HCT116 (cell line): ENCODE data around the gene TMEM123. TPM values are rescaled to one million over a fixed set of nuclear protein-coding genes. Genes with fewer than 3 reads are reported as not detected.

Source experiments
- ATAC-seq: fragments of 200-7000 bp; cut with Tn5 transposase; 2 replicates; pipeline ENCODE4 v1.9.1; 2020; ENCODE audit warnings: mild to moderate bottlenecking, moderate library complexity
- BruUV-seq: library from RNA; stranded (reverse); fragments of 400-500 nt; replicated peaks from 2 replicates; lab custom pipeline; 2021; lab: Mats Ljungman, UMichigan
- CTCF ChIA-PET: fragments of 300-600 bp; sonication (Branson Sonifier 250); formaldehyde crosslinking; loops from one replicate; lab custom pipeline; 2021; ENCODE audit warnings: antibody characterized with exemption; lab: Charles Lee
- POLR2A ChIA-PET: fragments of 300-600, 350-600 bp; sonication (Branson Sonifier 250); formaldehyde crosslinking; loops from one replicate; lab custom pipeline; 2021; ENCODE audit warnings: antibody characterized with exemption; lab: Charles Lee
- RAD21 ChIA-PET, 2 experiments: fragments of 300-600 bp; sonication (Branson Sonifier 250); formaldehyde crosslinking; loops; one replicate each; lab custom pipeline; 2023; ENCODE audit warnings: low total read pairs in 2 of 2; ENCODE audit not compliant: uncharacterized antibody in 2 of 2, unreplicated experiment in 2 of 2, low non-redundant PET in 1 of 2; lab: Charles Lee
- DNase-seq: peaks from one replicate; pipeline ENCODE4 v3.0.0-alpha.2; 2010; ENCODE audit warnings: low read depth, low spot score
- H2AFZ ChIP-seq: fragments of 200-600 bp; shearing (Covaris generic), sonication (generic); 2 replicates; pipeline ENCODE4 v1.6.1; 2017; ENCODE audit warnings: low read depth, mixed run types, mixed read lengths, antibody characterized with exemption, low read length; ENCODE audit not compliant: poor library complexity, severe bottlenecking
- H3K27ac ChIP-seq: 2 replicates; pipeline ENCODE4 v1.5.1; 2012; ENCODE audit warnings: low read depth, low read length
- H3K27me3 ChIP-seq: fragments of 200-600 bp; sonication (generic); 2 replicates; pipeline ENCODE4 v1.6.1; 2016; ENCODE audit warnings: mixed run types, low read length, mixed read lengths; ENCODE audit not compliant: insufficient read depth
- H3K36me3 ChIP-seq, 2 experiments: fragments of 200-500 bp in 1 of 2; fragments of 200-600 bp in 1 of 2; sonication (Bioruptor generic) in 1 of 2; sonication (generic) in 1 of 2; 2 replicates each; pipeline versions ENCODE4 v1.5.1 to v1.6.1; 2014 to 2016; ENCODE audit warnings: low read length in 2 of 2, inconsistent platforms in 1 of 2, mixed read lengths in 1 of 2, mixed run types in 1 of 2; ENCODE audit not compliant: insufficient read depth in 2 of 2, control insufficient read depth in 1 of 2
- H3K4me1 ChIP-seq, 2 experiments: fragments of 200-600 bp in 1 of 2; sonication (generic) in 1 of 2; 2 replicates each; pipeline versions ENCODE4 v1.5.1 to v1.6.1; 2012 to 2017; ENCODE audit warnings: low read length in 2 of 2, inconsistent platforms in 1 of 2, mild to moderate bottlenecking in 1 of 2, mixed read lengths in 1 of 2, mixed run types in 1 of 2, moderate library complexity in 1 of 2; ENCODE audit not compliant: insufficient read depth in 2 of 2, control insufficient read depth in 1 of 2
- H3K4me2 ChIP-seq: fragments of 200-600 bp; sonication (generic); 2 replicates; pipeline ENCODE4 v1.6.1; 2017; ENCODE audit warnings: mixed run types, low read length, mixed read lengths
- H3K4me3 ChIP-seq, 2 experiments: fragments of 200-600 bp in 1 of 2; sonication (generic) in 1 of 2; replicated peaks in 1 of 2; 2 replicates each; pipeline ENCODE4 v1.5.1; 2011 to 2016; ENCODE audit warnings: low read length in 2 of 2, control low read depth in 1 of 2, low read depth in 1 of 2, mild to moderate bottlenecking in 1 of 2, mixed read lengths in 1 of 2, mixed run types in 1 of 2
- H3K79me2 ChIP-seq: fragments of 200-600 bp; sonication (generic); 2 replicates; pipeline ENCODE4 v1.6.1; 2017; ENCODE audit warnings: mild to moderate bottlenecking, mixed run types, low read length, moderate library complexity, mixed read lengths; ENCODE audit not compliant: insufficient read depth
- H3K9ac ChIP-seq: fragments of 200-600 bp; sonication (generic); 2 replicates; pipeline ENCODE4 v1.6.1; 2016; ENCODE audit warnings: low read length, mixed read lengths
- H3K9me2 ChIP-seq: fragments of 200-600 bp; sonication (generic), shearing (Covaris generic); 2 replicates; pipeline ENCODE4 v1.6.1; 2017; ENCODE audit warnings: mixed run types, mild to moderate bottlenecking, moderate library complexity; ENCODE audit not compliant: insufficient read depth
- H3K9me3 ChIP-seq, 2 experiments: fragments of 200-500 bp in 1 of 2; fragments of 200-600 bp in 1 of 2; sonication (Bioruptor generic) in 1 of 2; sonication (generic) in 1 of 2; 2 replicates each; pipeline ENCODE4 v1.6.1; 2014 to 2017; ENCODE audit warnings: low read length in 2 of 2, mixed read lengths in 2 of 2, inconsistent platforms in 1 of 2, low read depth in 1 of 2, mild to moderate bottlenecking in 1 of 2, mixed run types in 1 of 2, moderate library complexity in 1 of 2; ENCODE audit not compliant: control insufficient read depth in 1 of 2, insufficient read depth in 1 of 2
- H4K20me1 ChIP-seq: fragments of 200-600 bp; sonication (generic), shearing (Covaris generic); 2 replicates; pipeline ENCODE4 v1.6.1; 2017; ENCODE audit warnings: mixed run types, mild to moderate bottlenecking, moderate library complexity; ENCODE audit not compliant: insufficient read depth
- CBX3 ChIP-seq: IDR thresholded peaks from 2 replicates; pipeline ENCODE4 v1.6.1; 2012; ENCODE audit warnings: low read depth
- CEBPB ChIP-seq: IDR thresholded peaks from 2 replicates; pipeline ENCODE4 v1.6.1; 2012; ENCODE audit warnings: low read depth
- EGR1 ChIP-seq: IDR thresholded peaks from 2 replicates; pipeline ENCODE4 v1.6.1; 2012; ENCODE audit warnings: low read depth
- EZH2 ChIP-seq: fragments of 200-600 bp; sonication (generic); IDR thresholded peaks from 2 replicates; pipeline ENCODE4 v1.6.1; 2017; ENCODE audit warnings: antibody characterized with exemption, mixed run types
- EZH2phosphoT487 ChIP-seq: fragments of 200-600 bp; IDR thresholded peaks from 2 replicates; pipeline ENCODE4 v1.6.1; 2018; ENCODE audit warnings: antibody characterized with exemption, borderline replicate concordance
- FOSL1 ChIP-seq: IDR thresholded peaks from 2 replicates; pipeline ENCODE4 v1.6.1; 2012; ENCODE audit warnings: low read depth
- JUND ChIP-seq: IDR thresholded peaks from 2 replicates; pipeline ENCODE4 v1.6.1; 2012
- POLR2AphosphoS5 ChIP-seq: IDR thresholded peaks from 2 replicates; pipeline ENCODE4 v1.6.1; 2011; ENCODE audit warnings: mild to moderate bottlenecking, low read depth, low read length, moderate library complexity
- RAD21 ChIP-seq: IDR thresholded peaks from 2 replicates; pipeline ENCODE4 v1.6.1; 2012; ENCODE audit warnings: low read depth, mild to moderate bottlenecking
- SP1 ChIP-seq: IDR thresholded peaks from 2 replicates; pipeline ENCODE4 v1.6.1; 2012; ENCODE audit warnings: low read depth
- SRF ChIP-seq: IDR thresholded peaks from 2 replicates; pipeline ENCODE4 v1.6.1; 2012; ENCODE audit warnings: low read depth
- TCF7L2 ChIP-seq: IDR thresholded peaks from 2 replicates; pipeline ENCODE4 v1.7.0; 2011; ENCODE audit warnings: borderline replicate concordance, inconsistent platforms; ENCODE audit not compliant: insufficient read depth, insufficient read length; ENCODE audit errors: extremely low read depth
- YY1 ChIP-seq: IDR thresholded peaks from 2 replicates; pipeline ENCODE4 v1.6.1; 2011; ENCODE audit warnings: low read length, low read depth, moderate library complexity, mild to moderate bottlenecking; ENCODE audit not compliant: insufficient replicate concordance; ENCODE audit errors: extremely low read depth
- ZNF274 ChIP-seq: fragments of 200-500 bp; sonication (Bioruptor generic); IDR thresholded peaks from 2 replicates; pipeline ENCODE4 v1.6.1; 2014; ENCODE audit warnings: mild to moderate bottlenecking, low read depth, low read length, inconsistent platforms
- intact Hi-C: fragments of 100-400 bp; cut with micrococcal nuclease; formaldehyde crosslinking; loops from 2 replicates; pipeline ENCODE4 v1.10.0; 2022
- total RNA-seq: library from RNA; stranded (reverse); gene quantifications from one replicate; pipeline ENCODE4 v1.2.1, GENCODE V29; 2021; ENCODE audit not compliant: unreplicated experiment
- TF ChIP-seq, protein P1 (sequence below), 3 experiments: fragments of 200-600 bp in 1 of 3; sonication (generic) in 1 of 3; IDR thresholded peaks in 2 of 3; conservative IDR thresholded peaks in 1 of 3; 2 replicates each; pipeline ENCODE4 v1.5.1; 2012 to 2017; ENCODE audit warnings: low read depth in 2 of 3, low read length in 2 of 3, antibody characterized with exemption in 1 of 3, borderline replicate concordance in 1 of 3, control low read depth in 1 of 3, mild to moderate bottlenecking in 1 of 3, mixed read lengths in 1 of 3, mixed run types in 1 of 3, moderate library complexity in 1 of 3; ENCODE audit not compliant: insufficient read depth in 1 of 3
- TF ChIP-seq, protein P2 (sequence below): IDR thresholded peaks from 2 replicates; pipeline ENCODE4 v1.6.1; 2011; ENCODE audit warnings: mild to moderate bottlenecking, low read length, moderate library complexity; ENCODE audit not compliant: insufficient replicate concordance; ENCODE audit errors: extremely low read depth
- TF ChIP-seq, protein P3 (sequence below): IDR thresholded peaks from 2 replicates; pipeline ENCODE4 v1.6.1; 2012; ENCODE audit warnings: low read depth
- TF ChIP-seq, protein P4 (sequence below): IDR thresholded peaks from 2 replicates; pipeline ENCODE4 v1.6.1; 2012
- TF ChIP-seq, protein P5 (sequence below): IDR thresholded peaks from 2 replicates; pipeline ENCODE4 v1.6.1; 2012

The TMEM123 gene
- total RNA-seq, 1 experiment from 2014 or later, result 217 TPM

DNA sequence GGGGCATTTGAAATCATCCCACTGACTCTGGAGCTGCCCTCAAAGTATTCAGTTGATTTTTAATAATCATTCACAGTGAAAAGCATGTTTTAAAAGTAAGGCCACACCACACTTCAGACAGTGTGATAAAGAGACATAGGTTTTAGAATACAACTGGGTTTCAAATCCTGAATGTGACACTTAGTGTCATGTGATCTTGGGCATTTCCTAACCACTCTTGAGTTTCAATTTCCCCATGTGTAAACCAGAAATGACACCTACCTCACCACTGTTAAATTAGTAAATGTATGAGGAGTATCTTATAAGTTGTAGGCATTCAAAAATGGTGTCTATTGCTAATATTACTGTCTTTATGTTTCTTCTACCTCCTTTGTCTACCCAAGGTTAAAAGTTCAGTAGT, 5.4 kb downstream of the TMEM123 start:
- H3K27me3 ChIP-seq, result no peaks in the 10 kb centered on the region
- H3K4me2 ChIP-seq, result no peak overlapping the region
- H3K9me2 ChIP-seq, result no peaks in the 10 kb centered on the region
- TF ChIP-seq ZNF274, result no peak
- TF ChIP-seq EZH2, result no peak
- no peak for TF ChIP-seq JUND
- TF ChIP-seq, protein P1, sequence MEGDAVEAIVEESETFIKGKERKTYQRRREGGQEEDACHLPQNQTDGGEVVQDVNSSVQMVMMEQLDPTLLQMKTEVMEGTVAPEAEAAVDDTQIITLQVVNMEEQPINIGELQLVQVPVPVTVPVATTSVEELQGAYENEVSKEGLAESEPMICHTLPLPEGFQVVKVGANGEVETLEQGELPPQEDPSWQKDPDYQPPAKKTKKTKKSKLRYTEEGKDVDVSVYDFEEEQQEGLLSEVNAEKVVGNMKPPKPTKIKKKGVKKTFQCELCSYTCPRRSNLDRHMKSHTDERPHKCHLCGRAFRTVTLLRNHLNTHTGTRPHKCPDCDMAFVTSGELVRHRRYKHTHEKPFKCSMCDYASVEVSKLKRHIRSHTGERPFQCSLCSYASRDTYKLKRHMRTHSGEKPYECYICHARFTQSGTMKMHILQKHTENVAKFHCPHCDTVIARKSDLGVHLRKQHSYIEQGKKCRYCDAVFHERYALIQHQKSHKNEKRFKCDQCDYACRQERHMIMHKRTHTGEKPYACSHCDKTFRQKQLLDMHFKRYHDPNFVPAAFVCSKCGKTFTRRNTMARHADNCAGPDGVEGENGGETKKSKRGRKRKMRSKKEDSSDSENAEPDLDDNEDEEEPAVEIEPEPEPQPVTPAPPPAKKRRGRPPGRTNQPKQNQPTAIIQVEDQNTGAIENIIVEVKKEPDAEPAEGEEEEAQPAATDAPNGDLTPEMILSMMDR (IDR thresholded peaks at IDR 0.05 in 2 of 3, conservative IDR thresholded peaks at IDR 0.05 in 1 of 3; ENCODE audit: borderline replicate concordance in 1 of 3, insufficient read depth in 1 of 3, low read depth in 2 of 3, low read length in 2 of 3), result no peak
- no peak for TF ChIP-seq FOSL1
- no peak for TF ChIP-seq EZH2phosphoT487
- no peak for TF ChIP-seq SRF
- no peak for TF ChIP-seq CBX3
- TF ChIP-seq, protein P2, sequence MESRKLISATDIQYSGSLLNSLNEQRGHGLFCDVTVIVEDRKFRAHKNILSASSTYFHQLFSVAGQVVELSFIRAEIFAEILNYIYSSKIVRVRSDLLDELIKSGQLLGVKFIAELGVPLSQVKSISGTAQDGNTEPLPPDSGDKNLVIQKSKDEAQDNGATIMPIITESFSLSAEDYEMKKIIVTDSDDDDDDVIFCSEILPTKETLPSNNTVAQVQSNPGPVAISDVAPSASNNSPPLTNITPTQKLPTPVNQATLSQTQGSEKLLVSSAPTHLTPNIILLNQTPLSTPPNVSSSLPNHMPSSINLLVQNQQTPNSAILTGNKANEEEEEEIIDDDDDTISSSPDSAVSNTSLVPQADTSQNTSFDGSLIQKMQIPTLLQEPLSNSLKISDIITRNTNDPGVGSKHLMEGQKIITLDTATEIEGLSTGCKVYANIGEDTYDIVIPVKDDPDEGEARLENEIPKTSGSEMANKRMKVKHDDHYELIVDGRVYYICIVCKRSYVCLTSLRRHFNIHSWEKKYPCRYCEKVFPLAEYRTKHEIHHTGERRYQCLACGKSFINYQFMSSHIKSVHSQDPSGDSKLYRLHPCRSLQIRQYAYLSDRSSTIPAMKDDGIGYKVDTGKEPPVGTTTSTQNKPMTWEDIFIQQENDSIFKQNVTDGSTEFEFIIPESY, result no peak
- TF ChIP-seq CEBPB, result no peak
- TF ChIP-seq RAD21, result no peak
- TF ChIP-seq, protein P3, sequence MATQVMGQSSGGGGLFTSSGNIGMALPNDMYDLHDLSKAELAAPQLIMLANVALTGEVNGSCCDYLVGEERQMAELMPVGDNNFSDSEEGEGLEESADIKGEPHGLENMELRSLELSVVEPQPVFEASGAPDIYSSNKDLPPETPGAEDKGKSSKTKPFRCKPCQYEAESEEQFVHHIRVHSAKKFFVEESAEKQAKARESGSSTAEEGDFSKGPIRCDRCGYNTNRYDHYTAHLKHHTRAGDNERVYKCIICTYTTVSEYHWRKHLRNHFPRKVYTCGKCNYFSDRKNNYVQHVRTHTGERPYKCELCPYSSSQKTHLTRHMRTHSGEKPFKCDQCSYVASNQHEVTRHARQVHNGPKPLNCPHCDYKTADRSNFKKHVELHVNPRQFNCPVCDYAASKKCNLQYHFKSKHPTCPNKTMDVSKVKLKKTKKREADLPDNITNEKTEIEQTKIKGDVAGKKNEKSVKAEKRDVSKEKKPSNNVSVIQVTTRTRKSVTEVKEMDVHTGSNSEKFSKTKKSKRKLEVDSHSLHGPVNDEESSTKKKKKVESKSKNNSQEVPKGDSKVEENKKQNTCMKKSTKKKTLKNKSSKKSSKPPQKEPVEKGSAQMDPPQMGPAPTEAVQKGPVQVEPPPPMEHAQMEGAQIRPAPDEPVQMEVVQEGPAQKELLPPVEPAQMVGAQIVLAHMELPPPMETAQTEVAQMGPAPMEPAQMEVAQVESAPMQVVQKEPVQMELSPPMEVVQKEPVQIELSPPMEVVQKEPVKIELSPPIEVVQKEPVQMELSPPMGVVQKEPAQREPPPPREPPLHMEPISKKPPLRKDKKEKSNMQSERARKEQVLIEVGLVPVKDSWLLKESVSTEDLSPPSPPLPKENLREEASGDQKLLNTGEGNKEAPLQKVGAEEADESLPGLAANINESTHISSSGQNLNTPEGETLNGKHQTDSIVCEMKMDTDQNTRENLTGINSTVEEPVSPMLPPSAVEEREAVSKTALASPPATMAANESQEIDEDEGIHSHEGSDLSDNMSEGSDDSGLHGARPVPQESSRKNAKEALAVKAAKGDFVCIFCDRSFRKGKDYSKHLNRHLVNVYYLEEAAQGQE, result no peak
- TF ChIP-seq SP1, result no peak
- TF ChIP-seq, protein P4, sequence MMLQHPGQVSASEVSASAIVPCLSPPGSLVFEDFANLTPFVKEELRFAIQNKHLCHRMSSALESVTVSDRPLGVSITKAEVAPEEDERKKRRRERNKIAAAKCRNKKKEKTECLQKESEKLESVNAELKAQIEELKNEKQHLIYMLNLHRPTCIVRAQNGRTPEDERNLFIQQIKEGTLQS, result no peak
- TF ChIP-seq, protein P5, sequence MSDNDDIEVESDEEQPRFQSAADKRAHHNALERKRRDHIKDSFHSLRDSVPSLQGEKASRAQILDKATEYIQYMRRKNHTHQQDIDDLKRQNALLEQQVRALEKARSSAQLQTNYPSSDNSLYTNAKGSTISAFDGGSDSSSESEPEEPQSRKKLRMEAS, result no peak
- TF ChIP-seq POLR2AphosphoS5, result no peak
- no peak for TF ChIP-seq EGR1
- no peak for TF ChIP-seq TCF7L2
- TF ChIP-seq YY1, result no peak
- no TSS peak for BruUV-seq
- ATAC-seq (no peak), DNase-seq (no peak)
- CTCF ChIA-PET, result no interaction called here
- no peak overlapping the region for H3K4me3 ChIP-seq
- intact Hi-C loops, result no loop called here
- H3K4me1 ChIP-seq, result peaks cover 0 to 40% of the 10 kb centered on the region in 2 experiments; a peak in 3 of 4 replicates
- no peaks in the 10 kb centered on the region for H3K9me3 ChIP-seq
- no peak overlapping the region for H3K27ac ChIP-seq
- no peak overlapping the region for H3K9ac ChIP-seq
- H2AFZ ChIP-seq, result no peak overlapping the region
- POLR2A ChIA-PET, result no interaction called here
- RAD21 ChIA-PET, result no interaction called here
- H3K36me3 ChIP-seq, result peaks cover 8 to 32% of the 10 kb centered on the region in 2 experiments; a peak in 2 of 4 replicates
- peaks cover 93% of the 10 kb centered on the region for H3K79me2 ChIP-seq
- H4K20me1 ChIP-seq, result peaks cover 21% of the 10 kb centered on the region; the same call in 1 of the 2 replicates
